ENCODE results near the gene DTNBP1. TPM values are rescaled to one million over a fixed set of nuclear protein-coding genes. Genes with fewer than 3 reads are reported as not detected.

Gene DTNBP1
- total and polyA plus RNA-seq, 2 of the 8 experiments (the other 6 are each of a cell fraction or from before 2014, with no cell fraction given), result 13.5 to 22.1 TPM

GRCh38 chr6:15698471-15698870, 35.6 kb upstream of the DTNBP1 start (continued):
- TF ChIP-seq SUZ12 (IDR thresholded peaks at IDR 0.05; ENCODE audit: low read length) (no peak), BACH1 (IDR thresholded peaks at IDR 0.05; ENCODE audit: low read length) (no peak), TEAD4 (IDR thresholded peaks at IDR 0.05; ENCODE audit: low read depth, low read length) (no peak)
